Measurements from ENCODE around the gene DHRS12. TPM values are rescaled to one million over a fixed set of nuclear protein-coding genes. Genes with fewer than 3 reads are reported as not detected.

DHRS12 gene
- total RNA-seq, 1 donor from 2014 or later, result 7.9 TPM

DNA sequence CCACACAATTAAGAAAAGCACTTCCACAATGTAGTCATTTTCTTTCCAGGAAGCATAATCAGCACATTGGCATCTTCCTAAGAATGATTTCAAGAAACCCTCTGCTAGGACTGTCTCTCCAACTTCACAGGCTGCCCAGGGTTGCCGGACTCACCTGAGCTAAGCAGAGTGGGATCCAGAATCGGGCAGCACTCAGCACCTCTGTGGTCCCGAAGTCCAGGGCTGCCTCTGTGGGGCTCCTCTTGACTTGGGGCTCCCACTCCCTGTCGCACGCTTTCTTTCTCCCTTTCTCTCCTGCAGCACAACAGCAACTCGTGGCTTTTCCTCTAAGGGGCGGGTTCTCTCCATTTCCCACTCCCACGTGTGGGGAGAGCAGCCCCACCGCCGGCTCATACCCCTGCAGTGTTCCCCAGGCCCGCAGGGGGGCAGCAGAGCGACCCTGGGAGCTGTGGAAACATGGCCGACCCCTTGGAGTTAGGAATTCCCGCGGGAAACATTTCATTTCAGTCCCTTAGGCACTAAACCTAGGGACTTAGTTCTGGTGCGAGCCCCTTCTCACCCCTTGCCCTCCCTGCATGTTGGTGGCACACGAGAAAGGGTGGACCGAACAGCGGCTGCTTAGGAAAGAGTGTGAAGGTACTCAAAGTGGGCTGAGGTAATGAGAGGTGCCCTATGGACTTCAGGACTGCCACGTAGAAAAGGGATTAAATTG, 41.1 kb upstream of the DHRS12 start, which contains the start of gene TMEM272:
TSS of gene TMEM272 (minus strand) at position 316 of the 712 bp plus-strand sequence. CDS start 6,647 bp downstream, outside the sequence.
- no peak for DNase-seq (ENCODE audit: low spot score in 2 of 2)
- Histone ChIP-seq H3K27me3 (no peaks in the 10 kb centered on the region), H3K27ac (no peak within 1 kb of the TSS), H3K4me3 (no peak within 1 kb of the TSS), H3K36me3 (no peaks in the 10 kb centered on the region), H3K9me3 (no peaks in the 10 kb centered on the region), H3K4me1 (no peaks in the 10 kb centered on the region)
- TF ChIP-seq, protein P1, sequence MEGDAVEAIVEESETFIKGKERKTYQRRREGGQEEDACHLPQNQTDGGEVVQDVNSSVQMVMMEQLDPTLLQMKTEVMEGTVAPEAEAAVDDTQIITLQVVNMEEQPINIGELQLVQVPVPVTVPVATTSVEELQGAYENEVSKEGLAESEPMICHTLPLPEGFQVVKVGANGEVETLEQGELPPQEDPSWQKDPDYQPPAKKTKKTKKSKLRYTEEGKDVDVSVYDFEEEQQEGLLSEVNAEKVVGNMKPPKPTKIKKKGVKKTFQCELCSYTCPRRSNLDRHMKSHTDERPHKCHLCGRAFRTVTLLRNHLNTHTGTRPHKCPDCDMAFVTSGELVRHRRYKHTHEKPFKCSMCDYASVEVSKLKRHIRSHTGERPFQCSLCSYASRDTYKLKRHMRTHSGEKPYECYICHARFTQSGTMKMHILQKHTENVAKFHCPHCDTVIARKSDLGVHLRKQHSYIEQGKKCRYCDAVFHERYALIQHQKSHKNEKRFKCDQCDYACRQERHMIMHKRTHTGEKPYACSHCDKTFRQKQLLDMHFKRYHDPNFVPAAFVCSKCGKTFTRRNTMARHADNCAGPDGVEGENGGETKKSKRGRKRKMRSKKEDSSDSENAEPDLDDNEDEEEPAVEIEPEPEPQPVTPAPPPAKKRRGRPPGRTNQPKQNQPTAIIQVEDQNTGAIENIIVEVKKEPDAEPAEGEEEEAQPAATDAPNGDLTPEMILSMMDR (IDR thresholded peaks at IDR 0.05), result peak; percentile 51 to 74 (median 73)
- intact Hi-C loops (cut with DNase I), result loop anchor here (5.0 kb wide), 1 partner anchor 282 kb away; the partner anchor contains the start of gene NEK5

DNA sequence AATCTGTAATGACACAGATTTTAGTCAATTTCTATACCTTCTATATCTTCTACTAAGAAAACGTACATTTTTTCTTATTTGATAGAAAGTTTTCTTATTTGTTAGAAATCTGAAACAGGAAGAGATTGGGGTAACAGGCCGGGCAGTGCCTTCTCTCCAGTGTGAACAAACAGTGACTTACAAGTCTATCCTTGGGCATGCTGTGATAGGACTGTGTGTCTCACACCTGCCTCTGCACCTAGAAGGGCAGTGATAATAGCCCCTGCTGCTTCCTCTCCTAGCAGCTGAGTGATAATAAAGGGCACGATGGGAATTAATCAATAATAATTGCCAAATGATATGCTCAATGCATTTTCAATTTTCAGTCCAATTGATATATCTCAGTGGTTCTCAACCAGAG, 39.6 kb upstream of the DHRS12 start:
- intact Hi-C loops (cut with DNase I), result no loop called here
- TF ChIP-seq, protein P1 (IDR thresholded peaks at IDR 0.05), result no peak

DNA sequence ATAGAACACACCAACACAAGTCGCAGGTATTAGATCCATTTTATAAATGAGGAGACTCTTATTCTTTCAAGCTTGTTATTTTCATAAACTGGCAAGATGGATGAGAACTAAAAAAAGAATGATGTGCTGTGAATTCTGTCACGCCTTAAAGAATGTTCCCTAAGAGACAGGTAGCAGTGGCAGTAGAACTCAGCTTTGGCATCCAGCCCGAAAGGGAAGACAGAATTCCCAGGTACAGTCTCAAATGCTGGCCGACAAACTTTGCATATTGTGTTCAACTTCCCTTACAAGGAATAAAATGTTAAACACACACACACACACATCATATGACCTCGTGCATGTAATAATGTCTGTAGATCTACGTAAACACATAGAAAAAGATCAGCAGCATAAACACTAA, 37.8 kb upstream of the DHRS12 start:
- no peaks in the 10 kb centered on the region for H3K27me3 ChIP-seq
- TF ChIP-seq, protein P1 (IDR thresholded peaks at IDR 0.05), result no peak
- no peak overlapping the region for H3K27ac ChIP-seq
- no peaks in the 10 kb centered on the region for H3K4me1 ChIP-seq
- H3K36me3 ChIP-seq, result no peaks in the 10 kb centered on the region
- no peak overlapping the region for H3K4me3 ChIP-seq
- no peaks in the 10 kb centered on the region for H3K9me3 ChIP-seq
- intact Hi-C loops (cut with DNase I), result no loop called here
- no peak for DNase-seq (ENCODE audit: low spot score in 2 of 2)

More for the DNA sequence above, 39.6 kb upstream of the DHRS12 start:
- Histone ChIP-seq H3K9me3 (no peaks in the 10 kb centered on the region), H3K4me1 (no peaks in the 10 kb centered on the region), H3K36me3 (no peaks in the 10 kb centered on the region), H3K27me3 (no peaks in the 10 kb centered on the region), H3K4me3 (no peak overlapping the region), H3K27ac (no peak overlapping the region)
- no peak for DNase-seq (ENCODE audit: low spot score in 2 of 2)

DNA sequence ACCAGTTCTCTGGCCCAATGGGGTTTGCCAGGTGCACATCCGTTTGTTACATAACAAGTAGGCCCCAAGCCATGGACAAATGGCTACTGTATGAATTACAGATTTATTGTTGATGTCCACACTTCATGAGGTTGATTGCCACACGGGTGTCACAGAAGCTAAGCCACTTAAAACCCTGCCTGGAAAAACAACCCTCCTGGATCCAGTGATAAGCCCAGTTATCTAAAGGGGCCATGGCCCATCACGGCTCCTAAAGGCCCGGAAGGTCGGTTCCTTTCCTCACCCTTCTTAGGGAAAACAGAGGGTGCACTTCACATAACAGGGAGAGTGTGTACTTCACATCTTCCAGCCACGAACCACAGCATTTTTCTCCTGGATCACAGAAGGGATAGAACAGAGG, 37.0 kb upstream of the DHRS12 start:
- intact Hi-C loops (cut with DNase I), result no loop called here
- Histone ChIP-seq H3K27me3 (no peaks in the 10 kb centered on the region), H3K36me3 (no peaks in the 10 kb centered on the region), H3K9me3 (no peaks in the 10 kb centered on the region), H3K4me1 (no peaks in the 10 kb centered on the region), H3K4me3 (no peak overlapping the region), H3K27ac (no peak overlapping the region)
- TF ChIP-seq, protein P1 (IDR thresholded peaks at IDR 0.05), result no peak
- DNase-seq (ENCODE audit: low spot score in 2 of 2), result no peak

DNA sequence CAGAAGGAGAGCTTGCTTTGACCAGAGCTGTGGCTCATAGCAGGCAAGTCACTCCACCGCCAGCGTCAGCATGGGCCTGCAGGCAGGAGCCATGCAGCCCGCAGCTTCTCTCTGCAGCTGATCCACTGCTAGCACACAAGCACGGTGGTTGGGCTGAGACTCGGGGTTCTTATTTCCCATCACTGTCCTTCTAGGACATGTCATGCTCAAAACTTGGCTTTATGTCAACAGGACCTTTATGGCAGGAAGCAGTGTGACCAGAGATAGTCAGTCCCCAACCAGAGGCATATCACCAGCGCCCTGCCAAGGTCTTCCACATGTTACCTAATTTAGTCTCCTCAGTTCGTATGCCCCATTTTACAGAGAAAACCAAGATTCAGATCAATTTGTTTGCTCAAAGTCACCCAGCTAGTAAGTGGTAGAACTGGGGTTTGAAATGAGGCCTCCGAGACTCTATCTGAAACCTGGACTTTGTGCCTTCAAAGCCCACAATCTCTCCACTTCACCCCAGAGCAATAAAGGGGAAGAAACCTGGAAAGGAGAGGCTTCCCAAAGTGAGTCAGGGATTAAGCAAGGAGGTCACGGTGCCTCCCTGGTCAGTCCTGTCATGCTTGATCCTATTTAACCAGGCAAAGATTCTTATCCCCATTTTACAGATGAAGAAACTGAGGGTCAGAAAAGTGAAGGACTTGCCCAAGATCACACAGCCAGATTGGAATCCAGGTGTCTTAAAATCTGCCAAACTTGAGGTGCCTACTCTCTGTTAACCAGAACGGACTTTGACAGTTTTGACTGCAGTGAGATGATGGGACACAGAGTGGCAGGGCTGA, 36.0 kb upstream of the DHRS12 start:
- Histone ChIP-seq H3K27ac (no peak overlapping the region), H3K27me3 (no peaks in the 10 kb centered on the region), H3K4me3 (no peak overlapping the region), H3K4me1 (no peaks in the 10 kb centered on the region), H3K36me3 (no peaks in the 10 kb centered on the region), H3K9me3 (no peaks in the 10 kb centered on the region)
- TF ChIP-seq, protein P1 (IDR thresholded peaks at IDR 0.05), result no peak
- no peak for DNase-seq (ENCODE audit: low spot score in 2 of 2)
- intact Hi-C loops (cut with DNase I), result no loop called here

Data from ascending aorta (tissue), 2 donors.